GM19193 (cell line): ENCODE measurements around the gene CREB3.

Experiments
- POLR2A ChIP-seq: IDR thresholded peaks from 4 replicates; pipeline ENCODE4 v1.6.1; 2011; ENCODE audit not compliant: insufficient read depth, insufficient read length; ENCODE audit errors: extremely low read depth

The CREB3 gene

DNA sequence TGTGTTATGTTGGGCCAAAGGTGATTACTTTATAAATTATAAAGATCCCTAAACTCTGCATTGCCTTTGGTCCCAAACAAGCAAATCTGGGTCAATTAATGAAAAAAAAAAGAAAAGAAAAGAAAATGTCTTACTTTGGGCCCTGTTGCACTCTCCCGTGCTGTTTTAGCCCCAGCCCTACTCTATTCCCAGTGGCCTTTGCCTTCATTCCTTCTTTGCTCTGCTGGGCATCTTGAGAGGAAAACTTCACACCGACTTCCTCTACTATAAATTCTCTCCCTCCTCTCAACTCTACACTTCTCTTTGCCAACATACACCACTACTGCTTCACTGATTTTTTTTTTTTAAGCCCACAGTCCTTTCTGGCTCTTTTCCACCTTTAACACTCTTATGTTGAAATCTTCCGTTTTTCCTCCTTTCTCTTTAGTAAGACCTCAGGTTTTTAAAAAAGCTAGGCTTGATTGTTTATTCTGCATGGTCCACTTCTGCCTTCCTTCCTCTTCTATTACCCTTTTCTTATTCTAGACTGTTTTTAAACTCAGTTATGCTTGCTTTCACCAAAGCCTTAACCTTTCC is 26.1 kb downstream of the CREB3 start:
- TF ChIP-seq POLR2A: no peak

DNA sequence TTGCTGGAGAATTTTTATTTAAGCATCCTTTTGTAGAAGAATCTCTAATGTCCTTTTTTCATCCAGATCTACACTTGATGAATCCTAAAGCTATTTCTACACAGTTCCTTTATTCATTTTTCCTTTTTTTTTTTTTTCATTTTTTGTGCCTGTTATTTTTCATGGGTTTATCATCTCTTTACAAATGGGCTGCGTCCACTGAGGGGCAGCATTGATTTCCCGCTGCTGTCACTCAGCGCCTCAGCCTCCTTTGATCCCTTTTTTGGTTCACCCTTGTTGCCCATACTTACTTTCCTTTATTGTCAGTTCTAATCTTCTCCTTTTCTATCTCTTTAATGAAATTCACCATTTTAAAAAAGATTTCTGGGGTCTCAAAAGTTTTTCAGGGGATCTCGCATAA is 27.3 kb downstream of the CREB3 start:
- TF ChIP-seq POLR2A: no peak

GRCh38 chr9:35760651-35761050 is 28.2 kb downstream of the CREB3 start:
- TF ChIP-seq POLR2A: no peak

- no peak for TF ChIP-seq POLR2A
Measured at GRCh38 chr9:35763181-35763580, 30.7 kb downstream of the CREB3 start.

DNA sequence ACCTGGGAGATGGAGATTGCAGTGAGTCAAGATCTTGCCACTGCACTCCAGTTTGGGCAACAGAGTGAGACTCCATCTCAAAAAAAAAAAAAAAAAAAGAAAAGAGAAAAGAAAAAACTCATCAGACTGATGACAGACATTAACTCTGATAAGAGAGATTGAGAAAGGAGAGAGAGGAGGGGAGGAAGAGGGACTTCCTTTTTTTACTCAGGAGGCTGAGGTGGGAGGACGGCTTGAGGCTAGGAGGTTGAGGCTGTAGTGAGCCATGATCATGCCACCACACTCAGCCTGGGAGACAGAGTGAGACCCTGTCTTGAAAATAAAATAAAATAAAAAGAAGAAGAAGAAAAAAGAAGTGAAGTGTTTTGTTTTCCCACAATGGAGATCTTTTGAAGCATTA is 31.3 kb downstream of the CREB3 start:
- TF ChIP-seq POLR2A: no peak

DNA sequence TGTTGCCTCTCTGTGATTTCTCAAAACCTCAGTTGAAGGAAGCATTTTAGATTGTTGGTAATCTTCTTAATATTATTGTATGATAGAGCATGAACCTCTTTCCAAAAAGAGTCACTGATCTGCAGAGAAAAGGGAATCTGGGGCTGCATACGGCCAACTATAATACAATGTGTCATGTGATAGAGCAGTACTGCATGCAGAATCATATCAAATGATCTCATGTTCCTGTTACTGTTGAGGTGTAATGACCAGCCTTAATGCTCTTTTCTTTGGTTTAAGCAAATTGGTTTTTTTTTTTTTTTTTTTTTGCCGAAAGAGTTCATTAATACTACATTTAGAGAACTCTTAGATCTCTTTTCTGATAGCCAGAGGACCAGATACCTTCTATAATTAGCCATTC is 34.5 kb downstream of the CREB3 start:
- TF ChIP-seq POLR2A: no peak

- TF ChIP-seq POLR2A: no peak
Measured at GRCh38 chr9:35767458-35767857, 35.0 kb downstream of the CREB3 start.

- no peak for TF ChIP-seq POLR2A
Measured at GRCh38 chr9:35769763-35770162, 37.3 kb downstream of the CREB3 start.

DNA sequence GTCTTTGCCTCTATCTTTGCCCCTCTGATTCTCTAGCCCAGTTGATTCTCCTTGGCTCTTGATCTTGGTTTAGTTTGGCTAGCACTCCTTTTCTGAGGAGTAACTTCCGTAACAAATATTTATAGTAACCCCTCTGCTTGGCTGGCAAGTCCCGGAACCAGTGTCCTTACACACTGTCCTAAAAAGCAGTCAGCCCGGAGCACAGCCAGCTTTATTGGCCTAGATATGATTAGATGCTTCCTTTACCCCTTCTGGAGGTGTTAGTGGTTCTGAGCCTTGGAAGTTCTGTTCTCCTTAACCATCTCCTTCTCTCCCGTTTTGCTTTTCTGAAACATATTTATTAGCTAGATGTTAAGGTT is 38.6 kb downstream of the CREB3 start:
- TF ChIP-seq POLR2A: no peak

GRCh38 chr9:35771534-35771933 is 39.1 kb downstream of the CREB3 start:
- TF ChIP-seq POLR2A: no peak

- no peak for TF ChIP-seq POLR2A
Measured at GRCh38 chr9:35771943-35772342, 39.5 kb downstream of the CREB3 start.

- no peak for TF ChIP-seq POLR2A
Measured at GRCh38 chr9:35774907-35775635, 42.6 kb downstream of the CREB3 start.

DNA sequence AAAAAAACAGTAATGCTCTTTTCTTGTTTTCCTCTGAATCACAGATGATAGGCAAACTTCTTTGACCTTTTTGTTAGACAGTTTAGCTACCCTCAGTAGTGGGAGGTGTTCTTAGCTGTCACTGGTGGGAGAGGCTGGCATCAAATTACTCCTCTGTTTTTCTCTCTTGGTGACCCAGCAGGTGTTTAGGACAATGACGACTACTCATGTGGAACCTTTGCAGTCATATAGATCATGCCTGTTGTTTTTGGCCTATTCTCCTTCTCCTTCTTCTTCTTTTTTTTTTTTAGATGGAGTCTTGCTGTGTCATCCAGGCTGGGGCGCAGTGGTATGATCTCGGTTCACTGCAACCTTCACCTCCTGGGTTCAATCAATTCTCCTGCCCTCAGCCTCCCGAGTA is 43.6 kb downstream of the CREB3 start:
- no peak for TF ChIP-seq POLR2A

DNA sequence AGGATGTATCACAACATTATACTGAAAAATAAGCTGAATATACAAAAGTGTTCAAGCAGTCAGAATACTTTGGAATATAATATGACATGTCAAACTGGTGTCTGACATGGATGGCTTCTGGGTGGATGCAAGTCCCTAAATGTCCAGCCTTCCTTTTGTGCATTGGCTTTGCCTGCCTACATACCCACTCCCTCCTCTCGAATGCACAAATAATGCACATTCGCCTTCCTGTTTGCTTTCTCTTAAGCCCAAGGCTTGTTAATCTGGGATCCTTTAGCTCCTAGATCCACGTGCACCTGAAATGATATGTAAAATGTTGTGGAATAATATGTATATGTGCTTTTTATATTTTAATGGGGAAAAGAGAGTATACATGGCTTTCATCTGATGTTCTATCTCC is 46.0 kb downstream of the CREB3 start:
- no peak for TF ChIP-seq POLR2A

- TF ChIP-seq POLR2A: no peak
Measured at GRCh38 chr9:35781066-35781465, 48.6 kb downstream of the CREB3 start.

GRCh38 chr9:35783418-35783817 is 51.0 kb downstream of the CREB3 start:
- TF ChIP-seq POLR2A: no peak
